IPS-18c (cell line): Measurements from ENCODE around the gene DCDC2B.
A peak's percentile ranks its signal among the peaks of the same experiment; 100 is the strongest.

Experiments
- H3K4me3 ChIP-seq: 2 replicates; pipeline ENCODE4 v1.7.0; 2013; ENCODE audit warnings: low read depth, mild to moderate bottlenecking, low read length, moderate library complexity; ENCODE audit not compliant: insufficient read depth
- H3K9me3 ChIP-seq: one replicate; pipeline ENCODE4 v1.6.1; 2013; ENCODE audit warnings: mild to moderate bottlenecking, low read length, moderate library complexity; ENCODE audit not compliant: control insufficient read depth, insufficient read depth

DCDC2B gene

GRCh38 chr1:32215629-32216480 lies 7.0 kb downstream of the DCDC2B start:
- Histone ChIP-seq H3K4me3 (no peak overlapping the region), H3K9me3 (no peaks in the 10 kb centered on the region)

GRCh38 chr1:32216566-32216965 lies 7.7 kb downstream of the DCDC2B start:
- Histone ChIP-seq H3K4me3 (no peak overlapping the region), H3K9me3 (no peaks in the 10 kb centered on the region)

GRCh38 chr1:32219022-32219421 lies 10.1 kb downstream of the DCDC2B start:
- no peak overlapping the region for H3K4me3 ChIP-seq
- no peaks in the 10 kb centered on the region for H3K9me3 ChIP-seq

- no peaks in the 10 kb centered on the region for H3K9me3 ChIP-seq
- H3K4me3 ChIP-seq: peak overlapping the region; percentile 96
These were observed 12.1 kb downstream of the DCDC2B start for GRCh38 chr1:32220746-32221580.

GRCh38 chr1:32221581-32221979 lies 12.7 kb downstream of the DCDC2B start:
- Histone ChIP-seq H3K4me3 (peak overlapping the region; percentile 96), H3K9me3 (no peaks in the 10 kb centered on the region)

GRCh38 chr1:32221980-32222755 lies 13.3 kb downstream of the DCDC2B start, which contains the start of the genes EIF3I and TMEM234:
Gene EIF3I (plus strand): TSS chr1:32222407. CDS start chr1:32222442, 35 bp downstream.
Gene TMEM234 (minus strand): TSS chr1:32222353. CDS start chr1:32222322, 31 bp downstream.
- Histone ChIP-seq H3K4me3 (peak within 1 kb of the TSS; percentile 96), H3K9me3 (no peaks in the 10 kb centered on the region)

- no peak overlapping the region for H3K4me3 ChIP-seq
- no peaks in the 10 kb centered on the region for H3K9me3 ChIP-seq
These were observed 14.8 kb downstream of the DCDC2B start for GRCh38 chr1:32223683-32224082.

GRCh38 chr1:32224285-32224684 lies 15.4 kb downstream of the DCDC2B start:
- Histone ChIP-seq H3K4me3 (no peak overlapping the region), H3K9me3 (no peaks in the 10 kb centered on the region)

GRCh38 chr1:32228771-32229170 lies 19.9 kb downstream of the DCDC2B start:
- H3K4me3 ChIP-seq: no peak overlapping the region

GRCh38 chr1:32231843-32232432 lies 23.0 kb downstream of the DCDC2B start:
- H3K9me3 ChIP-seq: no peaks in the 10 kb centered on the region
- H3K4me3 ChIP-seq: no peak overlapping the region

More at GRCh38 chr1:32228771-32229170, 19.9 kb downstream of the DCDC2B start:
- H3K9me3 ChIP-seq: no peaks in the 10 kb centered on the region

- Histone ChIP-seq H3K9me3 (no peaks in the 10 kb centered on the region), H3K4me3 (no peak overlapping the region)
These were observed 23.8 kb downstream of the DCDC2B start for GRCh38 chr1:32232558-32233304.

- H3K9me3 ChIP-seq: peaks cover 2% of the 10 kb centered on the region
- no peak overlapping the region for H3K4me3 ChIP-seq
These were observed 25.9 kb downstream of the DCDC2B start for GRCh38 chr1:32234792-32235191.

GRCh38 chr1:32239337-32239736 lies 30.4 kb downstream of the DCDC2B start:
- H3K4me3 ChIP-seq: peak overlapping the region; percentile 87
- H3K9me3 ChIP-seq: peaks cover 2% of the 10 kb centered on the region

- Histone ChIP-seq H3K9me3 (peaks cover 2% of the 10 kb centered on the region), H3K4me3 (peak overlapping the region; percentile 87)
These were observed 30.9 kb downstream of the DCDC2B start for GRCh38 chr1:32239790-32240139.

GRCh38 chr1:32240140-32240951 lies 31.5 kb downstream of the DCDC2B start:
- H3K4me3 ChIP-seq: peak overlapping the region; percentile 87
- H3K9me3 ChIP-seq: peaks cover 2% of the 10 kb centered on the region
